Panc1 (cell line): ENCODE data around the gene SOBP.

Experiments
- POLR2AphosphoS5 ChIP-seq: IDR thresholded peaks from 2 replicates; pipeline ENCODE4 v1.6.1; 2012; ENCODE audit warnings: mild to moderate bottlenecking, low read depth, low read length, moderate library complexity
- SIN3A ChIP-seq: IDR thresholded peaks from 2 replicates; pipeline ENCODE4 v1.6.1; 2012; ENCODE audit warnings: low read depth, mild to moderate bottlenecking, low read length, moderate library complexity, borderline replicate concordance; ENCODE audit not compliant: insufficient read depth
- TF ChIP-seq, protein P1 (sequence below): fragments of 450-650 bp; IDR thresholded peaks from 2 replicates; pipeline ENCODE4 v1.5.1; 2017; ENCODE audit warnings: mild to moderate bottlenecking
- TF ChIP-seq, protein P2 (sequence below), 2 experiments: IDR thresholded peaks; 2 replicates each; pipeline ENCODE4 v1.6.1; 2011 to 2012; ENCODE audit warnings: low read depth in 2 of 2, control low read depth in 1 of 2, low read length in 1 of 2, mild to moderate bottlenecking in 1 of 2, moderate library complexity in 1 of 2; ENCODE audit not compliant: insufficient read depth in 1 of 2

DNA sequence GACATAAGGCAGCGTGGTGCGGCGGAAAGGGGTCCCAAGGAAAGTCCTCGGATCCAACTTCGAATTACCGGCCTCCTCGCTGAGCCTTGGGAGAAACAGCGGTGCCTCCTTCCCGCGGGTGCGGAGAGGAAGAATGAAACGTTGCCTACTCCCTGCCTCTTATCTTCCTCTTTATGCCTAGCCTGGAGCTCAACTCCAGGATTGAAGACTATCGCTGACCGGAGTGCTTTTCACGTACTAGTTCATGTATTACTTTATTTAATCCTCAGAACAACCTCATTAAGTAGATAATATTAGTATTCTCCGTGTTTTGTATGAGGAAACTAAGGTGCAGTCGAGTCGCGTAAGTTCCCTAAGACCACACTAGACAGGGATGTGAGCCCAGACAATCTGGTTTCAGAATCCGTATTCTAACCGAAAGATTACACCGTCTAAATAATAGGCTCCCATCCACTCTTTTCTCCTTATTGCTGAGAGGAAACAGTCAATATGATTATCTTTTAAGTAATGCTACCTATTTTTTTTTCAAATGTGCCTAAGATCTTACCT lies 29.8 kb upstream of the SOBP start:
- TF ChIP-seq, protein P1, sequence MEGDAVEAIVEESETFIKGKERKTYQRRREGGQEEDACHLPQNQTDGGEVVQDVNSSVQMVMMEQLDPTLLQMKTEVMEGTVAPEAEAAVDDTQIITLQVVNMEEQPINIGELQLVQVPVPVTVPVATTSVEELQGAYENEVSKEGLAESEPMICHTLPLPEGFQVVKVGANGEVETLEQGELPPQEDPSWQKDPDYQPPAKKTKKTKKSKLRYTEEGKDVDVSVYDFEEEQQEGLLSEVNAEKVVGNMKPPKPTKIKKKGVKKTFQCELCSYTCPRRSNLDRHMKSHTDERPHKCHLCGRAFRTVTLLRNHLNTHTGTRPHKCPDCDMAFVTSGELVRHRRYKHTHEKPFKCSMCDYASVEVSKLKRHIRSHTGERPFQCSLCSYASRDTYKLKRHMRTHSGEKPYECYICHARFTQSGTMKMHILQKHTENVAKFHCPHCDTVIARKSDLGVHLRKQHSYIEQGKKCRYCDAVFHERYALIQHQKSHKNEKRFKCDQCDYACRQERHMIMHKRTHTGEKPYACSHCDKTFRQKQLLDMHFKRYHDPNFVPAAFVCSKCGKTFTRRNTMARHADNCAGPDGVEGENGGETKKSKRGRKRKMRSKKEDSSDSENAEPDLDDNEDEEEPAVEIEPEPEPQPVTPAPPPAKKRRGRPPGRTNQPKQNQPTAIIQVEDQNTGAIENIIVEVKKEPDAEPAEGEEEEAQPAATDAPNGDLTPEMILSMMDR, result no peak
- TF ChIP-seq, protein P2, sequence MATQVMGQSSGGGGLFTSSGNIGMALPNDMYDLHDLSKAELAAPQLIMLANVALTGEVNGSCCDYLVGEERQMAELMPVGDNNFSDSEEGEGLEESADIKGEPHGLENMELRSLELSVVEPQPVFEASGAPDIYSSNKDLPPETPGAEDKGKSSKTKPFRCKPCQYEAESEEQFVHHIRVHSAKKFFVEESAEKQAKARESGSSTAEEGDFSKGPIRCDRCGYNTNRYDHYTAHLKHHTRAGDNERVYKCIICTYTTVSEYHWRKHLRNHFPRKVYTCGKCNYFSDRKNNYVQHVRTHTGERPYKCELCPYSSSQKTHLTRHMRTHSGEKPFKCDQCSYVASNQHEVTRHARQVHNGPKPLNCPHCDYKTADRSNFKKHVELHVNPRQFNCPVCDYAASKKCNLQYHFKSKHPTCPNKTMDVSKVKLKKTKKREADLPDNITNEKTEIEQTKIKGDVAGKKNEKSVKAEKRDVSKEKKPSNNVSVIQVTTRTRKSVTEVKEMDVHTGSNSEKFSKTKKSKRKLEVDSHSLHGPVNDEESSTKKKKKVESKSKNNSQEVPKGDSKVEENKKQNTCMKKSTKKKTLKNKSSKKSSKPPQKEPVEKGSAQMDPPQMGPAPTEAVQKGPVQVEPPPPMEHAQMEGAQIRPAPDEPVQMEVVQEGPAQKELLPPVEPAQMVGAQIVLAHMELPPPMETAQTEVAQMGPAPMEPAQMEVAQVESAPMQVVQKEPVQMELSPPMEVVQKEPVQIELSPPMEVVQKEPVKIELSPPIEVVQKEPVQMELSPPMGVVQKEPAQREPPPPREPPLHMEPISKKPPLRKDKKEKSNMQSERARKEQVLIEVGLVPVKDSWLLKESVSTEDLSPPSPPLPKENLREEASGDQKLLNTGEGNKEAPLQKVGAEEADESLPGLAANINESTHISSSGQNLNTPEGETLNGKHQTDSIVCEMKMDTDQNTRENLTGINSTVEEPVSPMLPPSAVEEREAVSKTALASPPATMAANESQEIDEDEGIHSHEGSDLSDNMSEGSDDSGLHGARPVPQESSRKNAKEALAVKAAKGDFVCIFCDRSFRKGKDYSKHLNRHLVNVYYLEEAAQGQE (IDR thresholded peaks at IDR 0.05; ENCODE audit: insufficient read depth in 1 of 2, low read depth in 2 of 2, low read length in 1 of 2), result no peak
- no peak for TF ChIP-seq POLR2AphosphoS5
- TF ChIP-seq SIN3A, result no peak
